WI38 (cell line): ENCODE data around the gene KANSL3.

Experiments
- H3K4me3 ChIP-seq: 2 replicates; pipeline ENCODE4 v1.5.1; 2011; ENCODE audit warnings: low read depth, mild to moderate bottlenecking, control low read depth, low read length
- TF ChIP-seq, protein P1 (sequence below): IDR thresholded peaks from 2 replicates; pipeline ENCODE4 v1.5.1; 2012; ENCODE audit warnings: low read depth, mild to moderate bottlenecking, control low read depth, low read length

The KANSL3 gene

DNA sequence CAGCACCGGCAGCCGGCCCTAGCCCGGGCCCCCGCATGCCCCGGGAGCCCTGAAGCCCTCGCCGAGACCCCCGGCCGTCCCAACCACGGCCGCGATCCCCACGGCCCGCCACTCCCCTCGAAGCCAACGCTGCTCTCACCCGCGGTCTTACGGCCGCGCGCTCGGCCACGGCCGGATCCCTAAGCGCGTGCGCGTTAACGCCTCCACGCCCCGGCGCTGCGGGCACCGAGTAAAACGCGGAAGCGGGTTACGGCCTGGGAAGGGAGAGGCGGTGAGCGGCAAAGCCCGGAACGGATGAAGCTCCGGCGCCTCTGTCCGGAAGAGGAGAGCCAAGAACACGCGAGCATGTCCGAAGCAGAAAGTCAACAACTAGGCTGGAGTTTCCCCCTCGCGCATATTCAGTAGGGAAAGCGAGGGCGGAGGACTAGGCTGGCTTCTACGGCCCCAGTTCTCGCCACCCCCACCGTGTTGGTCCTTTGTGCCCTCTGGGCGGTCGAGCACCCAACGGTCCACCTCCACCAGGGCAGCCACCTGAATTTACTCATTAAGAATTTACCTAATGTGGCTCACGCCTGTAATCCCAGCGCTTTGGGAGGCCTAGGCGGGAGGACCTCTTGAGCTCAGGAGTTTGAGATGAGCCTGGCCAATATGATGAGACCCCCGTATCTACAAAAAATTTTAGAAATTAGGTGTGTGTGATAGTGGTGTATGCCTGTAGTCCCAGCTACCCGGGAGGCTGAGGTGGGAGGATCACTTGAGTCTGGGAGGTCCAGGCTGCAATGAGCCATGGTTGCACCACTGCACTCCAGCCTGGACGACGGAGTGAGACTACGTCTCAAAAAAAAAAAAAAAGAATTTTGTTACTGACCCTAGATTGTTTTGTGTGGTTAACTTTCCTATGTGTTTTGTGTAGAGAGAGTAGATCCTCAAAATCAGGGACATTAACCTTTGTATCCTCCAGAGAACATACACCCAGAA lies at the start of gene KANSL3:
Gene KANSL3 (minus strand): TSS at position 169 of the 978 bp plus-strand sequence. CDS start 1,177 bp downstream, outside the sequence.
- H3K4me3 ChIP-seq, result peak within 1 kb of the TSS; percentile 74
- TF ChIP-seq, protein P1, sequence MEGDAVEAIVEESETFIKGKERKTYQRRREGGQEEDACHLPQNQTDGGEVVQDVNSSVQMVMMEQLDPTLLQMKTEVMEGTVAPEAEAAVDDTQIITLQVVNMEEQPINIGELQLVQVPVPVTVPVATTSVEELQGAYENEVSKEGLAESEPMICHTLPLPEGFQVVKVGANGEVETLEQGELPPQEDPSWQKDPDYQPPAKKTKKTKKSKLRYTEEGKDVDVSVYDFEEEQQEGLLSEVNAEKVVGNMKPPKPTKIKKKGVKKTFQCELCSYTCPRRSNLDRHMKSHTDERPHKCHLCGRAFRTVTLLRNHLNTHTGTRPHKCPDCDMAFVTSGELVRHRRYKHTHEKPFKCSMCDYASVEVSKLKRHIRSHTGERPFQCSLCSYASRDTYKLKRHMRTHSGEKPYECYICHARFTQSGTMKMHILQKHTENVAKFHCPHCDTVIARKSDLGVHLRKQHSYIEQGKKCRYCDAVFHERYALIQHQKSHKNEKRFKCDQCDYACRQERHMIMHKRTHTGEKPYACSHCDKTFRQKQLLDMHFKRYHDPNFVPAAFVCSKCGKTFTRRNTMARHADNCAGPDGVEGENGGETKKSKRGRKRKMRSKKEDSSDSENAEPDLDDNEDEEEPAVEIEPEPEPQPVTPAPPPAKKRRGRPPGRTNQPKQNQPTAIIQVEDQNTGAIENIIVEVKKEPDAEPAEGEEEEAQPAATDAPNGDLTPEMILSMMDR, result no peak

DNA sequence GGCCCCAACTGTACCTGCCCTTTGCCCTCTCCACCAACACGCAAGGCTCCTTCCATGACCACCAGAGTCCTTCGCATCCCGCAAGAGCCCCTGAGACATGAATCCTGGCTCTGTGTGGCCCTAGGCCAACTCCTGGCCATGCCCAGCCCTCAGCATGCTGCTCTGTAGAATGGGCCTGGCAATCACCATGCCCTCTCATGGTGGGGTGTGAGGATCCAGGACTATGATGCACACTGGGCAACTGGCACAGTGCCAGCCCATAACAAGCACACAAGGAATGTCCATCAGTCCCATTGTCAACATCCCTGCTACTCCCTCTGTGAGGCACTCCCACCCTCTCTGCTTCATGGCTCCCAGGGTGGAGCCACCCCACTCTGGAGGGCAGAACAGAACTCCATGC lies 49.2 kb upstream of the KANSL3 start:
- H3K4me3 ChIP-seq, result no peak overlapping the region
- TF ChIP-seq, protein P1, result no peak

DNA sequence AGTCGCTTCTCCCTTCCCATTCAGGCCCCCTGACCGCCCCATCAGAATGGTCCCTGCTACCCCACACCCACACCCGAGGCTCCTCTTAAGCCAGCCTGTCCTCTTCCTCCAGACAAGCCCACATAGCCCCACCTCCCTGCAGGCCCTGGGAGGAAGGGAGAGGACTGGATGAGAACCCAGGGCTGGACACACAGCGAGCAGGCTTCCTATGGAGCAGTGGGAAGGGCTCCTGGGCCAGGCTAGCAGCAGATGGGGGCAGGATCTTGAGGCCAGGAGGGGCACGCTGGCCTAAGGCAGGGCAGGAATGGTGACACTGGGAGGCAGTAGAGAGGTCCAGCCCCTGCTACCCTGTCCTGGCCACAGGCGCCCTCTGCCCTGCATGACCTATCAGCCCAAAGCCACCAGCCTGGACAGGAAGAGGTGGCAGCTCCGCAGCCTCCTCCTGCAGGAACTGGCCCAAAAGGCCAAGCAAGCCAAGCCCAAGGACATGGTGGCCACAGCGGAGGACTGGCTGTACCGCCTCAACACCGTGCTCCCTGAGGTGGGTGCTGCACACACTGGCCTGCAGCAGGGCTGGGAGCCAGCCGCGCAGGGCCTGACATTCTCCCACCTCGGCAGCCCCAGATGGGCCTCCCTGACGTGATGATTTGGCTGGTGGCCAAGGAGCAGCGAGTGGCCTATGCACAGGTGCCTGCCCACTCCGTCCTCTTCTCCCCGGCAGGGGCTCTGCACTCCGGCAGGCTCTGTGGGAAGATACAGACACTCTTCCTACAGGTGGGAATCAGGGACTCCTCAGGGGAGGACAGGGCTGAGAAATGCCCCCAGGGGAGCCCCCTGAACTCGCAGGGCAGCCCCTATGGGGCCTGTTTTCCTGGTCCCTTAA lies 47.7 kb upstream of the KANSL3 start:
- no peak overlapping the region for H3K4me3 ChIP-seq

DNA sequence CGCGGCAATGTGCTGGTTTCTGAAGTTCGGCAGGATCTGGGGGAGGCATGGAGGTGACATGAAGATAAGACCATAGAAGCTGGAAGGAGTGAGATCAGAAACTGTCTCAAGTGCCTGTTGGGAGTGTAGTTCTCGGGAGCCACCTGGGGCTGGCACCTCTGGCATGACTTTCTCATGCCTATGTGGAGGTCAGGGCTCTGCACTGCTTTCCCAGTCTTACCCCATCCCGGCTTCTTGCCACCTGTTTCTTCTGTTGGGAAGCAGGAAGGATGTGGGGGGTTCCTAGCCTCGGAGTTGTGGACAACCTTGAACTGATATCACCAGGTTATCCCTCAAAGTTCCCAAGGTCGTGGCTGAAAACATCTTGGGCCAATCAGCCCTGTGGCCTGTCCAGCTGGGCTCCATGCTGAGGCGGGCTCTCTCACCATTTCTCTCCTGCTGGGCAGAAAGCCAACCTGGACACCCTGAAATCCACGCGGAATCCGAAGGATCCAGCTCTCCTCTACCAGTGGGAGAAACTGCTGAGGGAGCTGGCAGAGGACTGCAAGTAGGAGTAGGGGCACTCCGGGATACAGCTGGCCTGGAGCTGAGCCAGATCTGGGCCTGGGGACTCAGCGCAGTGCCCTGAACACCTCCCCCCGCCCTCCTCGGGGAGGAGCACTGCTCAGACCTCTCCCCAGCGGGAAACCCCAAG lies 46.9 kb upstream of the KANSL3 start:
- no peak overlapping the region for H3K4me3 ChIP-seq
- TF ChIP-seq, protein P1, result no peak

More for the DNA sequence above, 47.7 kb upstream of the KANSL3 start:
- TF ChIP-seq, protein P1, result no peak

DNA sequence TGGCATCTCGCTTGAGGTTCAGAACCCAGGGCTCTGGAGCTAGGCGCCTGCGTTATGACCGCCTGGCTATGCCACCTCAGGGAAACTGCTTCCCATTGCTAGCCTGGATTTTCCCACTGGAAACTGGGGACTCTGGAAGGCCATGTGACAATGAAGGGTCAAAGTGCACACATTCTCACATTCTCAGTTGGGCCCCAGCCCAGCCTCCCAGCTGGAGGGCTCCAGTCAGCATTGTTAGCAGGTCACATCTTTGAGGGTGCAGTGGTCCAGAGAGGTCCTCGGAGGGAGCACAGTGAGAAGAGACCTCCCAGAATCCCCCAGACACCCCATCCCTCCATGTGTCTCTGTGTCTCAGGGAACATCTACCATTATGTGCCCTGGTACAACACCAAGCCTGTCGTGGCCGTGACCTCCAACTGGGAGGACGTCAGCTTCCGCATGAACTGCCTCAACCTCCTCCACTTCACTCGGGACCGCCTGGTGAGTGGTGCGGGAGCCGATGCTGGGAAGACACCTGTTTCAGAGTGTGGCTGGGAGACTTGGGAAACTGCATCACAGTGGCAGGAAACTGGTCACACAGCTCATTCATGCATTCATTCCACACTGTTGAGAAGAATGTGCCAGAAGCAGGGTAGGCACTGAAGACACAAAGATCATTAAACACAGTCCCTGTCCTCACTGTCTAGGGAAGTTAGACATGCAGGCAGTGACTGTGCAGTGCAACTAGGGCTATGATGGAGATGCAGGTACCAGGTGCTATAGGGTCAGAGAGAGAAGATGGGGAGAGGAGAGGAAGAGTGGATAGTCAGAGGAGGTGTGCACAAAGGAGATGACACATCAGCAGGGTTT lies 46.1 kb upstream of the KANSL3 start:
- TF ChIP-seq, protein P1, result no peak
- no peak overlapping the region for H3K4me3 ChIP-seq

DNA sequence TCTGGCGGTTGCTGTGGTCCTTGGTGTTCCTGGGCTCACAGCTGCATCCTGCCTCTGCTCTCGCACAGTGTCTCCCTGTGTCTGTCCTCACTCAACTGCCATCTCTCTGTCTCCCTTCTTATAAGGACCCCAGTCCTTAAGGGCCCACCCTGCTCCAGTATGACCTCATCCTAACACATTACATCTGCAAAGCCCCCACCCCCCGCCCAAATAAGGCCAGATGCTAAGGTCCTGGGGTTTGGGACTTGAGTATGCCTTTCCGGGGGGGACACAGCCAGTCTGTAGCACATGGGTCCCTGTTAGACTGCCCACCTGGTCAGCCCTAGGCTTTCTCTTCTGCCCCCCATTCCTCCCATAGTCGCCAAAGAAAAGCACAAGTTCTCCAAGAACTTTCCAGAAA lies 45.2 kb upstream of the KANSL3 start:
- TF ChIP-seq, protein P1, result no peak
- H3K4me3 ChIP-seq, result no peak overlapping the region
